Hematopoietic multipotent progenitor cell treated with erythropoietin and hydrocortisone succinate and interleukin-3 and kit ligand, for 4 days (in vitro differentiated cells): ENCODE data around the gene PPP2R3B.
"Not testable (repeated sequence)": the region's sequence is repeated elsewhere in the genome, so short reads cannot be mapped to it uniquely, and the experiment has no call there.

Source experiments
- DNase-seq: peaks from one replicate; pipeline ENCODE4 v3.0.0-alpha.2; 2015

PPP2R3B gene

GRCh38 chrX:351736-352135 is 35.0 kb downstream of the PPP2R3B start:
- no peak for DNase-seq

GRCh38 chrX:351324-351641 is 35.4 kb downstream of the PPP2R3B start:
- not testable (repeated sequence) for DNase-seq

GRCh38 chrX:350534-351323 is 36.0 kb downstream of the PPP2R3B start:
- no peak for DNase-seq

GRCh38 chrX:350148-350533 is 36.6 kb downstream of the PPP2R3B start:
- no peak for DNase-seq

- DNase-seq = no peak
Observed at GRCh38 chrX:349702-350101, 37.0 kb downstream of the PPP2R3B start.

GRCh38 chrX:349196-349595 is 37.5 kb downstream of the PPP2R3B start:
- no peak for DNase-seq

- DNase-seq = no peak
Observed at GRCh38 chrX:348461-349117, 38.1 kb downstream of the PPP2R3B start.

GRCh38 chrX:347351-348117 is 39.2 kb downstream of the PPP2R3B start:
- no peak for DNase-seq

GRCh38 chrX:346034-346813 is 40.5 kb downstream of the PPP2R3B start:
- no peak for DNase-seq

GRCh38 chrX:345020-345925 is 41.4 kb downstream of the PPP2R3B start:
- DNase-seq = no peak

GRCh38 chrX:344371-344901 is 42.3 kb downstream of the PPP2R3B start:
- DNase-seq = no peak

GRCh38 chrX:341541-342101 is 45.1 kb downstream of the PPP2R3B start:
- no peak for DNase-seq

- DNase-seq = no peak
Observed at GRCh38 chrX:340641-341423, 45.9 kb downstream of the PPP2R3B start.

GRCh38 chrX:340121-340520 is 46.6 kb downstream of the PPP2R3B start:
- DNase-seq = no peak

- DNase-seq = no peak
Observed at GRCh38 chrX:338836-339400, 47.8 kb downstream of the PPP2R3B start.

GRCh38 chrX:338281-338835 is 48.3 kb downstream of the PPP2R3B start:
- DNase-seq = no peak

GRCh38 chrX:337331-337831 is 49.3 kb downstream of the PPP2R3B start:
- DNase-seq = no peak

- DNase-seq = no peak
Observed at GRCh38 chrX:336227-336626, 50.5 kb downstream of the PPP2R3B start.

GRCh38 chrX:335758-336155 is 51.0 kb downstream of the PPP2R3B start:
- DNase-seq = no peak
